GM12878 (cell line): Measurements from ENCODE around the gene PXT1. TPM values are rescaled to one million over a fixed set of nuclear protein-coding genes. Genes with fewer than 3 reads are reported as not detected.

Source experiments
- ATAC-seq: fragments of 200-7000 bp; cut with Tn5 transposase; 3 replicates; pipeline ENCODE4 v1.9.1; 2020; ENCODE audit warnings: mild to moderate bottlenecking, moderate library complexity
- BruUV-seq: library from RNA; stranded (reverse); fragments of 400-500 nt; replicated peaks from 2 replicates; lab custom pipeline; 2021; lab: Mats Ljungman, UMichigan
- CTCF ChIA-PET: fragments of 300-600 bp; sonication (Branson Sonifier 250); formaldehyde crosslinking; extraction: SDS; loops from one replicate; lab custom pipeline; 2021; ENCODE audit warnings: inconsistent platforms; lab: Yijun Ruan, JAX
- POLR2A ChIA-PET: fragments of 350-600 bp; formaldehyde crosslinking; extraction: SDS; loops from one replicate; lab custom pipeline; 2021; ENCODE audit warnings: inconsistent platforms; lab: Charles Lee
- RAD21 ChIA-PET: fragments of 300-600 bp; sonication (Branson Sonifier 250); formaldehyde crosslinking; loops from one replicate; lab custom pipeline; 2023; ENCODE audit warnings: antibody characterized with exemption; ENCODE audit not compliant: unreplicated experiment; lab: Charles Lee
- SMC1A ChIA-PET: fragments of 300-600 bp; sonication (Branson Sonifier 250); formaldehyde crosslinking; loops from one replicate; lab custom pipeline; 2023; ENCODE audit not compliant: unreplicated experiment, uncharacterized antibody; lab: Charles Lee
- DNase-seq: peaks from one replicate; pipeline ENCODE4 v3.0.0-alpha.2; 2011; ENCODE audit warnings: low read depth, low spot score
- FAIRE-seq: peaks from 3 replicates; lab custom pipeline; 2011; peaks lifted over from hg19 to GRCh38; lab: Jason Lieb, UNC
- H2AFZ ChIP-seq: 2 replicates; pipeline ENCODE4 v1.6.0; 2011; ENCODE audit warnings: low read depth, low read length, control low read depth; ENCODE audit not compliant: control insufficient read depth
- H3K27ac ChIP-seq: 2 replicates; pipeline ENCODE4 v1.5.1; 2011; ENCODE audit warnings: control low read depth; ENCODE audit not compliant: control insufficient read depth, insufficient read depth
- H3K27me3 ChIP-seq, 2 experiments: replicated peaks in 1 of 2; 2 replicates each; pipeline versions ENCODE4 v1.6.0 to v1.6.1; 2011; ENCODE audit warnings: low read length in 1 of 2; ENCODE audit not compliant: control insufficient read depth in 2 of 2, insufficient read depth in 2 of 2
- H3K36me3 ChIP-seq, 2 experiments: 2 replicates each; pipeline ENCODE4 v1.5.1; 2011; ENCODE audit warnings: low read length in 1 of 2; ENCODE audit not compliant: control insufficient read depth in 2 of 2, insufficient read depth in 2 of 2
- H3K4me1 ChIP-seq: 2 replicates; pipeline ENCODE4 v1.6.1; 2011; ENCODE audit warnings: mild to moderate bottlenecking, low read length, moderate library complexity, mixed read lengths; ENCODE audit not compliant: control insufficient read depth, insufficient read depth
- H3K4me2 ChIP-seq: 2 replicates; pipeline ENCODE4 v1.6.0; 2011; ENCODE audit warnings: control low read depth; ENCODE audit not compliant: control insufficient read depth, insufficient read depth
- H3K4me3 ChIP-seq: fragments of 200-600 bp; sonication (generic); 2 replicates; pipeline ENCODE4 v1.5.1; 2016
- H3K79me2 ChIP-seq: 2 replicates; pipeline ENCODE4 v1.6.0; 2011; ENCODE audit warnings: low read length; ENCODE audit not compliant: control insufficient read depth, insufficient read depth
- H3K9ac ChIP-seq: 2 replicates; pipeline ENCODE4 v1.8.0; 2011; ENCODE audit warnings: low read length, control low read depth, mixed read lengths; ENCODE audit not compliant: control insufficient read depth, insufficient read depth
- H3K9me3 ChIP-seq: replicated peaks from 3 replicates; pipeline ENCODE4 v1.5.1; 2011; ENCODE audit warnings: mild to moderate bottlenecking, low read length; ENCODE audit not compliant: control insufficient read depth, insufficient read depth
- H4K20me1 ChIP-seq: 2 replicates; pipeline ENCODE4 v1.6.0; 2011; ENCODE audit not compliant: control insufficient read depth, insufficient read depth
- ATF7 ChIP-seq: fragments of 450-650 bp; IDR thresholded peaks from 2 replicates; pipeline ENCODE4 v1.6.1; 2016; ENCODE audit warnings: low read depth, mild to moderate bottlenecking
- MTA2 ChIP-seq: fragments of 450-650 bp; IDR thresholded peaks from 2 replicates; pipeline ENCODE4 v1.6.1; 2016; ENCODE audit warnings: low read depth, mild to moderate bottlenecking, moderate library complexity
- RUNX3 ChIP-seq: IDR thresholded peaks from 2 replicates; pipeline ENCODE4 v1.6.1; 2012; ENCODE audit warnings: low read length, inconsistent platforms
- SPI1 ChIP-seq: IDR thresholded peaks from 2 replicates; pipeline ENCODE4 v1.6.1; 2011; ENCODE audit warnings: low read depth, mild to moderate bottlenecking, low read length, moderate library complexity, borderline replicate concordance; ENCODE audit not compliant: insufficient read depth
- ZBTB40 ChIP-seq: fragments of 450-650 bp; IDR thresholded peaks from 2 replicates; pipeline ENCODE4 v1.6.1; 2016; ENCODE audit warnings: mild to moderate bottlenecking, moderate library complexity, borderline replicate concordance
- WGBS: methylation state at CpG from one replicate; pipeline ENCODE4 v1.1.6; 2016; ENCODE audit warnings: low lambda C conversion rate; ENCODE audit not compliant: insufficient replicate concordance, insufficient coverage; ENCODE audit errors: missing lambda C conversion rate; 5-methylcytosine and 5-hydroxymethylcytosine counted together
- in situ Hi-C: fragments of 300-500 bp; cut with MboI; formaldehyde crosslinking; loops from 9 replicates; pipeline ENCODE4 v1.14.3; 2018; ENCODE audit warnings: mixed read lengths
- intact Hi-C: fragments of 100-400 bp; cut with micrococcal nuclease; formaldehyde crosslinking; loops from one replicate; pipeline ENCODE4 v1.14.2; 2022; ENCODE audit not compliant: unreplicated experiment
- polyA plus RNA-seq, 11 experiments: library from polyadenylated mRNA; depleted of rRNA in 4 of 11; unstranded in 6 of 11; stranded (reverse) in 5 of 11; fragments of >200 nt; fragmentation: Nextera tagmentation in 4 of 11; fragmentation: Illumina TruSeq in 1 of 11; extraction: Ambion mirVana in 4 of 11; extraction: Trizol in 1 of 11; gene quantifications; 1 replicate in 1 of 11; 2 replicates in 10 of 11; pipeline versions ENCODE4 v1.2.1 to v1.2.3, GENCODE V29; 2011 to 2016; ENCODE audit warnings: inconsistent platforms in 2 of 11, missing spikeins in 2 of 11, low read depth in 1 of 11
- total RNA-seq, 4 experiments: library from RNA; depleted of rRNA in 3 of 4; stranded (reverse); fragments of >200 nt in 3 of 4; fragmentation: Illumina TruSeq in 1 of 4; extraction: Trizol in 1 of 4; gene quantifications; 2 replicates each; pipeline versions ENCODE4 v1.2.1 to v1.2.3, GENCODE V29; 2013 to 2021

The PXT1 gene
- total and polyA plus RNA-seq, 10 of the 15 experiments (the other 5 are each of a cell fraction or from before 2014, with no cell fraction given), result 0.27 to 2.9 (median 0.50) TPM

- ATAC-seq (peak; percentile 7; the same call in 2 of the 3 replicates), FAIRE-seq (no peak), DNase-seq (no peak)
- 0% methylated on average over 4 of the region's 4 CpGs for WGBS
- H4K20me1 ChIP-seq, result no peaks in the 10 kb centered on the region
- no peaks in the 10 kb centered on the region for H3K9me3 ChIP-seq
- H3K4me1 ChIP-seq, result peaks cover 8% of the 10 kb centered on the region
- ChIA-PET RAD21 (interaction anchor here (0.8 to 2.2 kb wide), 18 partner anchors 9 to 338 kb away, joined by 3 to 16 read pairs (median 4); no protein-coding TSS in a partner anchor), SMC1A (interaction anchor here (0.8 to 2.1 kb wide), 12 partner anchors 10 to 193 kb away, joined by 3 to 8 read pairs (median 6); no protein-coding TSS in a partner anchor), POLR2A (interaction anchor here (0.6 to 1.8 kb wide), 10 partner anchors 9 to 181 kb away, joined by 3 to 10 read pairs (median 4); no protein-coding TSS in a partner anchor), CTCF (interaction anchor here (0.6 to 3.8 kb wide), 22 partner anchors 9 to 360 kb away, joined by 3 to 24 read pairs (median 4); partner anchors contain the start of genes KCTD20 and PXT1)
- in situ Hi-C loops, result no loop called here
- H2AFZ ChIP-seq, result peak overlapping the region; percentile 96
- H3K27ac ChIP-seq, result peak overlapping the region; percentile 81
- TF ChIP-seq MTA2 (0 out of 2 replicates have a peak, but pooled peaks have one; percentile 15), ATF7 (0 out of 2 replicates have a peak, but pooled peaks have one; percentile 19), SPI1 (no peak), RUNX3 (no peak), ZBTB40 (peak; percentile 52; the same call in 1 of the 2 replicates)
- H3K4me2 ChIP-seq, result peak overlapping the region; percentile 94
- H3K27me3 ChIP-seq, result no peaks in the 10 kb centered on the region
- H3K9ac ChIP-seq, result peak overlapping the region; percentile 81
- intact Hi-C loops, result loop anchor here (1.0 to 5.0 kb wide), 5 partner anchors 19 to 336 kb away; partner anchors contain the start of gene SRSF3
- BruUV-seq, result no TSS peak
- no peaks in the 10 kb centered on the region for H3K36me3 ChIP-seq
- peak overlapping the region; percentile 69 for H3K4me3 ChIP-seq
- no peaks in the 10 kb centered on the region for H3K79me2 ChIP-seq
These were observed 19.9 kb downstream of the PXT1 start for GRCh38 chr6:36422714-36423100.
